Measurements from ENCODE around the gene SYT8.

Gene SYT8

GRCh38 chr11:1817511-1817910 lies 17.3 kb upstream of the SYT8 start:
- DNase-seq (ENCODE audit: low spot score): no peak

GRCh38 chr11:1819074-1819473 lies 15.7 kb upstream of the SYT8 start:
- DNase-seq (ENCODE audit: low spot score): no peak

GRCh38 chr11:1820463-1821325 lies 14.1 kb upstream of the SYT8 start:
- no peak for DNase-seq (ENCODE audit: low spot score)

GRCh38 chr11:1821562-1821961 lies 13.2 kb upstream of the SYT8 start:
- no peak for DNase-seq (ENCODE audit: low spot score)

- DNase-seq (ENCODE audit: low spot score): no peak
Measured at GRCh38 chr11:1822648-1823375, 12.0 kb upstream of the SYT8 start.

- DNase-seq (ENCODE audit: low spot score): no peak
Measured at GRCh38 chr11:1823376-1824220, 11.2 kb upstream of the SYT8 start.

- DNase-seq (ENCODE audit: low spot score): no peak
Measured at GRCh38 chr11:1824221-1825038, 10.4 kb upstream of the SYT8 start.

- DNase-seq (ENCODE audit: low spot score): peak; percentile 47
Measured at GRCh38 chr11:1825039-1825740, 9.6 kb upstream of the SYT8 start.

- DNase-seq (ENCODE audit: low spot score): no peak
Measured at GRCh38 chr11:1825785-1826451, 8.9 kb upstream of the SYT8 start.

- no peak for DNase-seq (ENCODE audit: low spot score)
Measured at GRCh38 chr11:1826552-1827094, 8.2 kb upstream of the SYT8 start.

GRCh38 chr11:1827095-1827813 lies 7.5 kb upstream of the SYT8 start:
- DNase-seq (ENCODE audit: low spot score): no peak

GRCh38 chr11:1827931-1828330 lies 6.9 kb upstream of the SYT8 start:
- no peak for DNase-seq (ENCODE audit: low spot score)

GRCh38 chr11:1828542-1828941 lies 6.2 kb upstream of the SYT8 start:
- DNase-seq (ENCODE audit: low spot score): no peak

GRCh38 chr11:1829039-1829820 lies 5.6 kb upstream of the SYT8 start:
- no peak for DNase-seq (ENCODE audit: low spot score)

- no peak for DNase-seq (ENCODE audit: low spot score)
Measured at GRCh38 chr11:1830004-1830321, 4.8 kb upstream of the SYT8 start.

- no peak for DNase-seq (ENCODE audit: low spot score)
Measured at GRCh38 chr11:1830322-1831223, 4.2 kb upstream of the SYT8 start.

GRCh38 chr11:1831338-1832210 lies 3.2 kb upstream of the SYT8 start:
- DNase-seq (ENCODE audit: low spot score): no peak

All from germinal center (tissue), 1 donor.